PFSK-1 (cell line): ENCODE measurements around the gene PLIN4.

Experiments used
- FOXP2 ChIP-seq: optimal IDR thresholded peaks from 2 replicates; pipeline ENCODE3; 2011; ENCODE audit warnings: borderline replicate concordance, control low read depth, inconsistent platforms; ENCODE audit not compliant: insufficient read depth; ENCODE audit errors: extremely low read length, extremely low read depth
- POLR2AphosphoS5 ChIP-seq: IDR thresholded peaks from 2 replicates; pipeline ENCODE4 v1.6.1; 2012; ENCODE audit warnings: low read depth, mild to moderate bottlenecking, control low read depth, low read length, moderate library complexity
- SIN3A ChIP-seq: IDR thresholded peaks from 2 replicates; pipeline ENCODE4 v1.6.1; 2012; ENCODE audit warnings: mild to moderate bottlenecking, low read length, moderate library complexity, borderline replicate concordance; ENCODE audit not compliant: insufficient read depth
- TAF1 ChIP-seq: IDR thresholded peaks from 2 replicates; pipeline ENCODE4 v1.6.1; 2012; ENCODE audit warnings: low read length, control low read depth, borderline replicate concordance; ENCODE audit not compliant: insufficient read depth
- TF ChIP-seq, protein P1 (sequence below), 2 experiments: IDR thresholded peaks; 2 replicates each; pipeline versions ENCODE4 v1.6.1 to v1.8.0; 2011 to 2012; ENCODE audit warnings: low read depth in 2 of 2, low read length in 2 of 2, control low read depth in 1 of 2, inconsistent platforms in 1 of 2, mild to moderate bottlenecking in 1 of 2, moderate library complexity in 1 of 2; ENCODE audit not compliant: insufficient read depth in 1 of 2

Gene PLIN4

DNA sequence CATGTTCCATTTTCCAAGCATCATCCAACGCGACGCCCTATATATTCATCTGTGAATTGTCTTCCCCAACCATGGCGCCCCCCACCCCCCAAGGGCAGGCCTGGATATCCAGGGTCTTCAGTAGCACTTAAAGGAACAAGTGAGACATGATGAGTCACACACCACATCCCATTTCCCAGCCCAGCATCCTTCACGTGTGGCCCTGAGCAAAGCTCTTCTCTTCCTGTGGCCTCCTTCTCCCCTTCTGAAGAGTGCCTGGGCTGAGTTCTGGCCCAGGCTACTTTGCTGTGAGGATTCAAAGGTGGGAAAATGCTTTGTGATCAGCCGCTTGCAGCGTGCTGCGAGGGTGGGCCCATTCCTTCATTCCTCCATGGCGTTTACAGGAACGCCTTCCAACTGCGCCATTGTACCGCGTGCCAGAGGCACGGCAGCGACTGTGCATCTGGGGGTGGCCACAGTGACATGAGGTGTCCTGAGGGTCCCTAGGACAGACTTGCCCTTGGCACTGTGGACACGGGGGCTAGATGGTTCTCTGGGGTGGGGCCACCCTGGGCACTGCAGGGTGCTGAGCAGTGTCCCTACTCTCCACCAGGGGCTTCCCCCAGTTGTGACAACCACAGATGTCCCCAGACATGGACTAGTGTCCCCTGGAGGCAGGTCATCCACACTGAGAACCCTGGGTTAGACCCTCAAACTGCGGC is 11.7 kb downstream of the PLIN4 start:
- TF ChIP-seq, protein P1, sequence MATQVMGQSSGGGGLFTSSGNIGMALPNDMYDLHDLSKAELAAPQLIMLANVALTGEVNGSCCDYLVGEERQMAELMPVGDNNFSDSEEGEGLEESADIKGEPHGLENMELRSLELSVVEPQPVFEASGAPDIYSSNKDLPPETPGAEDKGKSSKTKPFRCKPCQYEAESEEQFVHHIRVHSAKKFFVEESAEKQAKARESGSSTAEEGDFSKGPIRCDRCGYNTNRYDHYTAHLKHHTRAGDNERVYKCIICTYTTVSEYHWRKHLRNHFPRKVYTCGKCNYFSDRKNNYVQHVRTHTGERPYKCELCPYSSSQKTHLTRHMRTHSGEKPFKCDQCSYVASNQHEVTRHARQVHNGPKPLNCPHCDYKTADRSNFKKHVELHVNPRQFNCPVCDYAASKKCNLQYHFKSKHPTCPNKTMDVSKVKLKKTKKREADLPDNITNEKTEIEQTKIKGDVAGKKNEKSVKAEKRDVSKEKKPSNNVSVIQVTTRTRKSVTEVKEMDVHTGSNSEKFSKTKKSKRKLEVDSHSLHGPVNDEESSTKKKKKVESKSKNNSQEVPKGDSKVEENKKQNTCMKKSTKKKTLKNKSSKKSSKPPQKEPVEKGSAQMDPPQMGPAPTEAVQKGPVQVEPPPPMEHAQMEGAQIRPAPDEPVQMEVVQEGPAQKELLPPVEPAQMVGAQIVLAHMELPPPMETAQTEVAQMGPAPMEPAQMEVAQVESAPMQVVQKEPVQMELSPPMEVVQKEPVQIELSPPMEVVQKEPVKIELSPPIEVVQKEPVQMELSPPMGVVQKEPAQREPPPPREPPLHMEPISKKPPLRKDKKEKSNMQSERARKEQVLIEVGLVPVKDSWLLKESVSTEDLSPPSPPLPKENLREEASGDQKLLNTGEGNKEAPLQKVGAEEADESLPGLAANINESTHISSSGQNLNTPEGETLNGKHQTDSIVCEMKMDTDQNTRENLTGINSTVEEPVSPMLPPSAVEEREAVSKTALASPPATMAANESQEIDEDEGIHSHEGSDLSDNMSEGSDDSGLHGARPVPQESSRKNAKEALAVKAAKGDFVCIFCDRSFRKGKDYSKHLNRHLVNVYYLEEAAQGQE (IDR thresholded peaks at IDR 0.05; ENCODE audit: insufficient read depth in 1 of 2, low read depth in 2 of 2, low read length in 2 of 2) = no peak
- no peak for TF ChIP-seq TAF1
- no peak for TF ChIP-seq SIN3A
- no peak for TF ChIP-seq FOXP2
- no peak for TF ChIP-seq POLR2AphosphoS5

DNA sequence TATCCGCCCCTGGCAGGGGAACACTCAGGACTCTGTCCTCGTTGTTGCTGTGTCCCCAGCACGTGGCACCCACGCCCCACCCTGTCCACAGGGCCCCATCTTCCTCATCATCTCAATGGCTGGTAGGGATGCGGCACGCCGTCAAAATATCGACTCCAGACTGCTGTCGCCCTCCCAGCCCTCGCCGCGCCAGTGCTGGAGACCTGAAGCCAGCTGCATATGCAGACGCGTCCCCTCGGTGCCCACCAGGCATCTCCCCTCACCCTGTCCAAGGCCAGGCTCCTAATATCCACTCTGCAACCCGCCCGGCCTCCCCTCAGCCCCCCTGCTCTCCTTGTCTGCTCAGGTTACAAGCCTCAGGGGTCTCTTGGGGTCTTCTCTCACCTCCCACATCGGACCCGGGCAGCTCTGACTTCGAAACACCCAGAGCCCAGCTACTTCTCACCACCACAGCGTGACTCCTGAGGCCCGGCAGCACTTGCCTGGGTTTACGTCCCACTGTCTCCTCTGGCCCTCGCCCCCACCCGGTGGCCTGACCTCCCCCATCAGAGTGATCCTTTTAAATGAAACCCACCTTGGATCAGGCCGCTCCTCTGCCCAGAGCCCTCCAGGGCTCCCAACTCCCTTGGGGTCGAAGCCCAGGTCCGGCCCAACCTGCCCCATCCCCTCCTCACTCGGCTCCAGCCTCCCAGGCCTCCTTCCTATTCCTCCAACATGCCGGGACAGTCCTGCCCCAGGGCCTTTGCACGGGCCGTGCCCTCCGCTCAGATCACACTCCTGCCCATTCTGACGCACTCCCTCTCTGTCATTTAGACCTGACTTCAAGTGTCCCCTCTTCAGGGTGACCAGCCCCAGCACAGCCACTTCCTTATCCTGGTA is 12.5 kb downstream of the PLIN4 start:
- TF ChIP-seq SIN3A = no peak

DNA sequence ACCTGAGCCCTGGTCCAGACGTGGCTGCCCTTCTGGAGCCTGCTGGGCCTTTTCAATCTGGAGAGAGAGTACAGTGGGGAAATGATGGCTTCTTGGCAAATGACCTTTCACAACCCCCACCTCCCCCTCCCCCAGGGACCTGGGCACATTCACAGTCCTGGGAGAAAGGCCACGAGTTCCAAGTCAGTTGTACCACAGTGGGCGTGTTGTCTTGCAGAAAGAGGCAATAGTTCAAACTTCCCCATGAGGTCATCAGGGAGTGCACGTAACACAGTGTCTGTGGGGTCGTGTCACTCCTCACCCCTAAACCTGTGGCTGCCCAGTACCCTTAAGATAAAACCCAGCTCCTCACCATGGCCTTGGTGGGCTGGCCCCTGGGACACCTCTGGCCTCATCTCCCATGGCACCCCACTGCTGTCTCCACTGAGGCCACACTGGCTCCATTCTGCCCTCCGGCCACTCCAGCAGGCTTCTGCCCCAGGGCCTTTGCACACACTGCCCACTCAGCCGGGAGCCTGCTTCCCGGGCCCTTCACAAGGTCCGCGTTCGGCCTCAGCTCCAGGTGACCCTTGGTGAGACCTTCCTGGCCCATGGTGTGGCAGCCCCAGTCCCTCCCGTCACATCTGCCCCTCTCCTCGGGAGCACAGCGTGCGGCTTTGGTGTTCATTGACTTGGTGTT is 13.3 kb downstream of the PLIN4 start:
- no peak for TF ChIP-seq SIN3A
- TF ChIP-seq TAF1 = no peak

DNA sequence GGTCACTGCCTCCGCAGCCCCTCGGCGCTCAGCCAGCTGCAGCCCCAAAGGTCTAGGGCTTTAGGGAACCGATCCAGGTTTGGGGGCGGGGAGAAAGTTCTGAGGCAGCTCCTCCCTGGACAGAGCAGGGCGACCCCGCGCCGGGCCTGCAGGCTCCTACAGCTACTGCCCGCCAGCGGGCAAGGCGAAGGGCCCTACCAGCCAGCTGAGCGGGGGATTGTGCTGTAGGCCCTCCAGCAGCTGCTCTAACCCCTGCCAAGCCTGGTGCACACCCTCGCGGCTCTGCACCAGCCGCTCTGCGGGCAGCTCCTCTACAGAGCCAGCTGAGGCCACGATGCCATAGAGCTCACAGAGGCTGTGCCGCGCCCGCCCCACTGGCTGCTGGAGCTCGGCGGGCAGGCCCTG is 14.0 kb downstream of the PLIN4 start:
- TF ChIP-seq, protein P1 (IDR thresholded peaks at IDR 0.05; ENCODE audit: insufficient read depth in 1 of 2, low read depth in 2 of 2, low read length in 2 of 2) = no peak
- TF ChIP-seq TAF1 (no peak), FOXP2 (no peak), SIN3A (no peak), POLR2AphosphoS5 (no peak)

DNA sequence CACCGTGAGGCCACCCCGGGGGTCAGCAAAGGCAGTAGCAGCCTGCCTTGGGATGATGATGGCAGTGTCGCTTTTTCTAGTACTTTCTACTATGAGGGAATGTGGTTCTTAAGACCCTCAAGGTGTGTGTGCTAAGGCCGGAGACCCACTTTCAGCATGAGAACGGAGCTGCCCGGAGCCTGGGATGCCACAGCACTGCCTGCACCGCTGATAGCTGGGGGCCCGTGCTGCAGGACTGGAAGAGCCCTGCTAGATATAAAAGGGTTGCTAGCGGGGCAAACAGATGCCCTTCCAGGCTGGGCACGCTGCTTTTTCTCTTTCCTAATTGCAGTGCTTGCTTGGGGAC is 14.5 kb downstream of the PLIN4 start:
- TF ChIP-seq TAF1 (no peak), FOXP2 (no peak), SIN3A (no peak), POLR2AphosphoS5 (no peak)
- TF ChIP-seq, protein P1 (IDR thresholded peaks at IDR 0.05; ENCODE audit: insufficient read depth in 1 of 2, low read depth in 2 of 2, low read length in 2 of 2) = no peak

DNA sequence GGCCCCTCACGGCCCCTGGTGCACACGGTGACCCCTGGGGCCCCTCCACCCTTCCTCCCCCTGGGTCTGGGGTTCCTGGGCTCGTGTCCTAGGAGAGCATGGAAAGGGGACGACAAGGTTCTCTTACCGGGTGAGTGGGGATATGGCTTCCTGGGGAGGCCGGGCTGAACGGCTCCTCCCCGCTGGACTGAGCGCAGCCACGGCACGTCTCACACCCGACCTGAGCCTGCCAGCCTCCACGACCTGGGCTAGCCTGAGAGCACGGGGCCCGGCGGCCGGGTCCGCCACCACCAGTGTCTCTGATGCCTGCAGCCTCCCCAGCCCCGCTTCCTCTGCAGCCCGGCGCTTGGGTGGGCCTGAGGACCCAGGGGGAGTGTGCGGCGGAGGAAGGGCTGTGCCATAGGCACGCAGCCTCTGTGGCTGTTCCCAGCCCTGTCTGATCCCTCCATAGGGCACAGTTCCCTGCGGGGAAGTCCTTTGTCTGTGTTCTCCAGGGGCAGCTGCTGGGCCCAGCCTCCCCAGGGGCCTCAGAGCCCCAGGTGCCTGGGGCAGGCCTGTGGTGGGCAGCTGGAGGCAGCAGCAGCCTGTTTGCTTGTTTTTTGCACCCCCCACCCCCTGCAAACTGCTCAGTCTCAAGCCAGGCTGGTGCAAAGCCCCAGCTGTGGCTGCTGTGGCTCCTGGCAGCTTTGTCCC is 15.0 kb downstream of the PLIN4 start:
- TF ChIP-seq POLR2AphosphoS5 (no peak), FOXP2 (no peak), TAF1 (no peak), SIN3A (no peak)
- TF ChIP-seq, protein P1 (IDR thresholded peaks at IDR 0.05; ENCODE audit: insufficient read depth in 1 of 2, low read depth in 2 of 2, low read length in 2 of 2) = no peak
